NCI-H345 treated with DMSO at 0.1 percent for 48 hours (cell line): ENCODE data around the gene MAP3K20.
"Not testable (repeated sequence)": the region's sequence is repeated elsewhere in the genome, so short reads cannot be mapped to it uniquely, and the experiment has no call there.

Experiments
- DNase-seq: peaks from one replicate; lab custom pipeline; 2025; ENCODE audit not compliant: unreplicated experiment; lab: John Stamatoyannopoulos, UW

The MAP3K20 gene

GRCh38 chr2:173119069-173119807 lies 43.6 kb downstream of the MAP3K20 start:
- DNase-seq = no peak

- no peak for DNase-seq
Measured at GRCh38 chr2:173119944-173120343, 44.3 kb downstream of the MAP3K20 start.

GRCh38 chr2:173122936-173123335 lies 47.3 kb downstream of the MAP3K20 start:
- DNase-seq = no peak

- no peak for DNase-seq
Measured at GRCh38 chr2:173124441-173124840, 48.8 kb downstream of the MAP3K20 start.

- no peak for DNase-seq
Measured at GRCh38 chr2:173126819-173127218, 51.2 kb downstream of the MAP3K20 start.

GRCh38 chr2:173128132-173128531 lies 52.5 kb downstream of the MAP3K20 start:
- not testable (repeated sequence) for DNase-seq

GRCh38 chr2:173130496-173131465 lies 55.1 kb downstream of the MAP3K20 start:
- DNase-seq = no peak

GRCh38 chr2:173132531-173132930 lies 56.9 kb downstream of the MAP3K20 start:
- DNase-seq = no peak

- DNase-seq = no peak
Measured at GRCh38 chr2:173134703-173135102, 59.1 kb downstream of the MAP3K20 start.

GRCh38 chr2:173136067-173136466 lies 60.4 kb downstream of the MAP3K20 start:
- no peak for DNase-seq

GRCh38 chr2:173136599-173136998 lies 61.0 kb downstream of the MAP3K20 start:
- DNase-seq = no peak

- no peak for DNase-seq
Measured at GRCh38 chr2:173137610-173138009, 62.0 kb downstream of the MAP3K20 start.

- DNase-seq = no peak
Measured at GRCh38 chr2:173138962-173139361, 63.3 kb downstream of the MAP3K20 start.

GRCh38 chr2:173141666-173142065 lies 66.0 kb downstream of the MAP3K20 start:
- no peak for DNase-seq

- no peak for DNase-seq
Measured at GRCh38 chr2:173145454-173145853, 69.8 kb downstream of the MAP3K20 start.

GRCh38 chr2:173146590-173146989 lies 70.9 kb downstream of the MAP3K20 start:
- DNase-seq = no peak

- no peak for DNase-seq
Measured at GRCh38 chr2:173148520-173148919, 72.9 kb downstream of the MAP3K20 start.

- DNase-seq = no peak
Measured at GRCh38 chr2:173149491-173149890, 73.8 kb downstream of the MAP3K20 start.

GRCh38 chr2:173150087-173150486 lies 74.4 kb downstream of the MAP3K20 start:
- no peak for DNase-seq

GRCh38 chr2:173150963-173151362 lies 75.3 kb downstream of the MAP3K20 start:
- no peak for DNase-seq

GRCh38 chr2:173151671-173152401 lies 76.2 kb downstream of the MAP3K20 start:
- no peak for DNase-seq
